H9 (cell line): ENCODE results near the gene PLEKHA8. TPM values are rescaled to one million over a fixed set of nuclear protein-coding genes. Genes with fewer than 3 reads are reported as not detected.

Experiments used
- DNase-seq: peaks from one replicate; pipeline ENCODE4 v3.0.0-alpha.2; 2017
- H2AFZ ChIP-seq: one replicate; pipeline ENCODE4 v1.6.1; 2013; ENCODE audit warnings: mild to moderate bottlenecking, low read length, control low read depth, moderate library complexity
- H2AK5ac ChIP-seq: 2 replicates; pipeline ENCODE4 v1.6.1; 2013; ENCODE audit warnings: low read length, control low read depth, mixed read lengths; ENCODE audit not compliant: insufficient read length
- H2BK120ac ChIP-seq: one replicate; pipeline ENCODE4 v1.6.1; 2013; ENCODE audit warnings: low read depth, mild to moderate bottlenecking, low read length, control low read depth, inconsistent platforms; ENCODE audit not compliant: poor library complexity, severe bottlenecking
- H2BK12ac ChIP-seq: 2 replicates; pipeline ENCODE4 v1.6.1; 2013; ENCODE audit warnings: low read length, control low read depth, mixed read lengths, low read depth; ENCODE audit not compliant: insufficient read length
- H2BK15ac ChIP-seq: 2 replicates; pipeline ENCODE4 v1.6.1; 2013; ENCODE audit warnings: low read depth, low read length, control low read depth
- H2BK20ac ChIP-seq: one replicate; pipeline ENCODE4 v1.6.1; 2013; ENCODE audit warnings: low read depth, mild to moderate bottlenecking, low read length, control low read depth, inconsistent platforms; ENCODE audit not compliant: poor library complexity, severe bottlenecking
- H2BK5ac ChIP-seq: 2 replicates; pipeline ENCODE4 v1.6.1; 2013; ENCODE audit warnings: low read length, control low read depth, mixed read lengths; ENCODE audit not compliant: insufficient read length
- H3K14ac ChIP-seq: 2 replicates; pipeline ENCODE4 v1.6.1; 2013; ENCODE audit warnings: low read length, control low read depth; ENCODE audit not compliant: insufficient read depth
- H3K18ac ChIP-seq: 2 replicates; pipeline ENCODE4 v1.6.1; 2013; ENCODE audit warnings: low read depth, mild to moderate bottlenecking, mixed read lengths, low read length, control low read depth; ENCODE audit not compliant: insufficient read length
- H3K23ac ChIP-seq: 2 replicates; pipeline ENCODE4 v1.6.1; 2013; ENCODE audit warnings: low read length, control low read depth, mixed read lengths, low read depth; ENCODE audit not compliant: insufficient read length
- H3K23me2 ChIP-seq: 2 replicates; pipeline ENCODE4 v1.6.1; 2013; ENCODE audit warnings: low read depth, mild to moderate bottlenecking, mixed read lengths, low read length, control low read depth; ENCODE audit not compliant: insufficient read length, poor library complexity, severe bottlenecking
- H3K27ac ChIP-seq: 2 replicates; pipeline ENCODE4 v1.5.1; 2013; ENCODE audit warnings: low read length, control low read depth, mixed read lengths, low read depth; ENCODE audit not compliant: insufficient read length
- H3K27me3 ChIP-seq: 2 replicates; pipeline ENCODE4 v1.6.1; 2013; ENCODE audit warnings: low read length, control low read depth, inconsistent platforms; ENCODE audit not compliant: insufficient read depth
- H3K4ac ChIP-seq: 2 replicates; pipeline ENCODE4 v1.6.1; 2013; ENCODE audit warnings: low read depth, mild to moderate bottlenecking, control low read depth, inconsistent platforms, low read length, moderate library complexity
- H3K4me1 ChIP-seq: 2 replicates; pipeline ENCODE4 v1.6.1; 2013; ENCODE audit warnings: low read length, control low read depth, inconsistent platforms; ENCODE audit not compliant: insufficient read depth
- H3K4me2 ChIP-seq: 2 replicates; pipeline ENCODE4 v1.6.1; 2013; ENCODE audit warnings: low read length, control low read depth, mixed read lengths; ENCODE audit not compliant: insufficient read length, insufficient read depth
- H3K56ac ChIP-seq: 2 replicates; pipeline ENCODE4 v1.6.1; 2013; ENCODE audit warnings: low read depth, mild to moderate bottlenecking, mixed read lengths, low read length, control low read depth; ENCODE audit not compliant: insufficient read length
- H3K79me1 ChIP-seq: 2 replicates; pipeline ENCODE4 v1.6.1; 2013; ENCODE audit warnings: low read depth, mild to moderate bottlenecking, moderate library complexity, low read length, control low read depth, inconsistent platforms; ENCODE audit not compliant: insufficient read depth, poor library complexity, severe bottlenecking
- H3K79me2 ChIP-seq: 2 replicates; pipeline ENCODE4 v1.6.1; 2013; ENCODE audit warnings: low read length, control low read depth, inconsistent platforms; ENCODE audit not compliant: insufficient read depth
- H3K9ac ChIP-seq: 2 replicates; pipeline ENCODE4 v1.6.1; 2013; ENCODE audit warnings: low read length, control low read depth, mixed read lengths; ENCODE audit not compliant: insufficient read length; ENCODE audit errors: extremely low read depth
- H3K9me3 ChIP-seq: one replicate; pipeline ENCODE4 v1.6.1; 2013; ENCODE audit warnings: low read depth, low read length, inconsistent platforms; ENCODE audit not compliant: control insufficient read depth
- H3T11ph ChIP-seq: one replicate; pipeline ENCODE4 v1.6.1; 2013; ENCODE audit warnings: mild to moderate bottlenecking, low read length, control low read depth, inconsistent platforms
- H4K20me1 ChIP-seq: one replicate; pipeline ENCODE4 v1.6.1; 2013; ENCODE audit not compliant: control insufficient read depth, insufficient read length, insufficient read depth
- H4K5ac ChIP-seq: 2 replicates; pipeline ENCODE4 v1.6.1; 2013; ENCODE audit warnings: low read depth, mild to moderate bottlenecking, mixed read lengths, low read length, control low read depth; ENCODE audit not compliant: insufficient read length
- H4K8ac ChIP-seq: replicated peaks from 2 replicates; pipeline ENCODE4 v1.6.1; 2013; ENCODE audit warnings: low read length, control low read depth, mixed read lengths, low read depth; ENCODE audit not compliant: insufficient read length
- H4K91ac ChIP-seq: 2 replicates; pipeline ENCODE4 v1.6.1; 2013; ENCODE audit warnings: low read depth, mild to moderate bottlenecking, moderate library complexity, mixed read lengths, low read length, control low read depth; ENCODE audit not compliant: insufficient read length
- H3K27ac Mint-ChIP-seq, 3 experiments: 2 replicates in 2 of 3; 3 replicates in 1 of 3; pipeline ENCODE4 v1.8.0; 2020 to 2021; ENCODE audit warnings: mixed read lengths in 3 of 3, mild to moderate bottlenecking in 1 of 3, moderate library complexity in 1 of 3
- H3K27me3 Mint-ChIP-seq: 2 replicates; pipeline ENCODE4 v1.8.0; 2021; ENCODE audit warnings: low read depth, mild to moderate bottlenecking, moderate library complexity, mixed read lengths
- H3K36me3 Mint-ChIP-seq, 3 experiments: 2 replicates in 2 of 3; 3 replicates in 1 of 3; pipeline ENCODE4 v1.8.0; 2020 to 2021; ENCODE audit warnings: low read depth in 3 of 3, mixed read lengths in 3 of 3; ENCODE audit not compliant: insufficient read depth in 1 of 3
- H3K4me1 Mint-ChIP-seq, 2 experiments: 2 replicates each; pipeline ENCODE4 v1.8.0; 2020; ENCODE audit warnings: mixed read lengths in 2 of 2
- H3K4me3 Mint-ChIP-seq, 2 experiments: 2 replicates in 1 of 2; 3 replicates in 1 of 2; pipeline ENCODE4 v1.8.0; 2020 to 2021; ENCODE audit warnings: mild to moderate bottlenecking in 2 of 2, mixed read lengths in 2 of 2, moderate library complexity in 1 of 2
- H3K9me3 Mint-ChIP-seq, 2 experiments: 2 replicates in 1 of 2; 3 replicates in 1 of 2; pipeline ENCODE4 v1.8.0; 2020; ENCODE audit warnings: mild to moderate bottlenecking in 2 of 2, mixed read lengths in 2 of 2, moderate library complexity in 1 of 2
- WGBS: extraction: QIAGEN DNeasy Blood & Tissue Kit; methylation state at CpG from one replicate; pipeline ENCODE4 v1.1.7; 2013; ENCODE audit warnings: missing lambda C conversion rate, low lambda C conversion rate, mixed read lengths; ENCODE audit not compliant: insufficient read length; ENCODE audit errors: extremely low coverage; 5-methylcytosine and 5-hydroxymethylcytosine counted together
- total RNA-seq: library from RNA; stranded (reverse); gene quantifications from 2 replicates; pipeline ENCODE4 v1.2.1, GENCODE V29; 2021
- TF ChIP-seq, protein P1 (sequence below): fragments of 200-600 bp; sonication (generic); conservative IDR thresholded peaks from 3 replicates; pipeline ENCODE4 v1.8.0; 2021; ENCODE audit warnings: antibody characterized with exemption, mild to moderate bottlenecking

Gene PLEKHA8
- total RNA-seq, 1 experiment from 2014 or later, result 37.0 TPM

DNA sequence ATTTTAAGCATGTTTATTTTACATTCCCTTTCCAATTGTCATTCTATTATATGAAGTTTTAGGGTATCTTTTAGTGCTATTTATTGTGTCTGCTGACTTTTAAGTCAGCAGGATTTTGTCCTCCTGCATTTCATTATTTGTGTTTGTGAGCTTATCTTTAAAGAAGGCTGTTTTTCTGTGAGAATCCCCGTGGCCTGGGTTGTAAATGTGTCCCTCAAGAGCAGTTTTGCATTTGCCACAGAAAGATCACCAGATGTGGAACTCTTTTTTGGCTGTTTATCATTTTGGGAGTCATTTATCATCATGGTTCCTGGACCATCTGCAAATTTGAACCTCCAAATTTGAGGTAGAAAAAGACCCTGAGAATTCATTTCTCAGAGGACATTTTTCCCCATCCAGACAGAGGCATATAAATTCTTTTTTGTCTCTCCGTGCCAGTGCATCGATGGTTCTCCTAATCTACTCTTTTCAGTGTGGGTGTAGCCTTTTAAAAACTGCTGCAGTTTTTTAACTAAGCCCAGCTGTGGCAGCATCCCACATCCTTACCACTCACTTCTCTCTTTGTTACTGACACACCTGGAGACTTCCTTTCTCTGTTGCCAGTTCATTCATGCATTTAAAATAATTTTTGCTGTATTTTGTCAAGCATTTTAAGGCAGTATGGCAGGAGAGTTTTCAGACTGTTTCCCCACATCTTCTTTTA lies 86.5 kb downstream of the PLEKHA8 start:
- Histone ChIP-seq H3K18ac (no peak overlapping the region), H3K27me3 (no peaks in the 10 kb centered on the region), H2BK5ac (no peak overlapping the region), H3K9me3 (no peaks in the 10 kb centered on the region), H3K23ac (no peak overlapping the region), H3K9ac (no peak overlapping the region), H2BK15ac (no peak overlapping the region), H3K14ac (no peak overlapping the region), H3K79me2 (no peaks in the 10 kb centered on the region), H3K56ac (no peak overlapping the region), H2AK5ac (no peak overlapping the region), H3K23me2 (no peaks in the 10 kb centered on the region), H2BK12ac (no peak overlapping the region), H2BK120ac (no peak overlapping the region), H2AFZ (no peak overlapping the region), H3K4ac (no peak overlapping the region), H4K91ac (no peak overlapping the region), H3T11ph (no peak overlapping the region), H2BK20ac (no peak overlapping the region), H4K20me1 (no peaks in the 10 kb centered on the region), H3K4me1 (no peaks in the 10 kb centered on the region), H3K27ac (no peak overlapping the region), H4K5ac (no peak overlapping the region), H4K8ac (no peak overlapping the region), H3K4me2 (no peak overlapping the region), H3K79me1 (no peaks in the 10 kb centered on the region)
- Mint-ChIP-seq H3K4me3 (no peak overlapping the region), H3K4me1 (no peaks in the 10 kb centered on the region), H3K27me3 (no peaks in the 10 kb centered on the region), H3K36me3 (peaks cover 7 to 22% (median 9%) of the 10 kb centered on the region in 3 experiments), H3K9me3 (peaks cover 17 to 18% of the 10 kb centered on the region in 2 experiments), H3K27ac (peak overlapping the region in 1 of 3 experiments; percentile 61; a peak in 2 of 7 replicates)
- no CpG with 5 or more reads among the region's 3 CpGs for WGBS
- DNase-seq, result no peak
- TF ChIP-seq, protein P1, sequence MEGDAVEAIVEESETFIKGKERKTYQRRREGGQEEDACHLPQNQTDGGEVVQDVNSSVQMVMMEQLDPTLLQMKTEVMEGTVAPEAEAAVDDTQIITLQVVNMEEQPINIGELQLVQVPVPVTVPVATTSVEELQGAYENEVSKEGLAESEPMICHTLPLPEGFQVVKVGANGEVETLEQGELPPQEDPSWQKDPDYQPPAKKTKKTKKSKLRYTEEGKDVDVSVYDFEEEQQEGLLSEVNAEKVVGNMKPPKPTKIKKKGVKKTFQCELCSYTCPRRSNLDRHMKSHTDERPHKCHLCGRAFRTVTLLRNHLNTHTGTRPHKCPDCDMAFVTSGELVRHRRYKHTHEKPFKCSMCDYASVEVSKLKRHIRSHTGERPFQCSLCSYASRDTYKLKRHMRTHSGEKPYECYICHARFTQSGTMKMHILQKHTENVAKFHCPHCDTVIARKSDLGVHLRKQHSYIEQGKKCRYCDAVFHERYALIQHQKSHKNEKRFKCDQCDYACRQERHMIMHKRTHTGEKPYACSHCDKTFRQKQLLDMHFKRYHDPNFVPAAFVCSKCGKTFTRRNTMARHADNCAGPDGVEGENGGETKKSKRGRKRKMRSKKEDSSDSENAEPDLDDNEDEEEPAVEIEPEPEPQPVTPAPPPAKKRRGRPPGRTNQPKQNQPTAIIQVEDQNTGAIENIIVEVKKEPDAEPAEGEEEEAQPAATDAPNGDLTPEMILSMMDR, result no peak
